Umbilical cord (tissue), 2 donors: ENCODE measurements around the gene MIEF1. TPM values are rescaled to one million over a fixed set of nuclear protein-coding genes. Genes with fewer than 3 reads are reported as not detected.

ENCODE experiments used
- DNase-seq: peaks from one replicate; pipeline ENCODE4 v3.0.0-alpha.2; 2015; ENCODE audit warnings: low spot score
- total RNA-seq: library from RNA; depleted of rRNA; stranded (reverse); fragments of >200 nt; gene quantifications from one replicate; pipeline ENCODE4 v1.2.3, GENCODE V29; 2014; ENCODE audit warnings: low replicate concordance; ENCODE audit not compliant: insufficient read depth

The MIEF1 gene
- total RNA-seq, 1 donor from 2014 or later: 7.0 TPM

GRCh38 chr22:39470451-39471291 is 31.4 kb upstream of the MIEF1 start:
- DNase-seq: peak; percentile 93

DNA sequence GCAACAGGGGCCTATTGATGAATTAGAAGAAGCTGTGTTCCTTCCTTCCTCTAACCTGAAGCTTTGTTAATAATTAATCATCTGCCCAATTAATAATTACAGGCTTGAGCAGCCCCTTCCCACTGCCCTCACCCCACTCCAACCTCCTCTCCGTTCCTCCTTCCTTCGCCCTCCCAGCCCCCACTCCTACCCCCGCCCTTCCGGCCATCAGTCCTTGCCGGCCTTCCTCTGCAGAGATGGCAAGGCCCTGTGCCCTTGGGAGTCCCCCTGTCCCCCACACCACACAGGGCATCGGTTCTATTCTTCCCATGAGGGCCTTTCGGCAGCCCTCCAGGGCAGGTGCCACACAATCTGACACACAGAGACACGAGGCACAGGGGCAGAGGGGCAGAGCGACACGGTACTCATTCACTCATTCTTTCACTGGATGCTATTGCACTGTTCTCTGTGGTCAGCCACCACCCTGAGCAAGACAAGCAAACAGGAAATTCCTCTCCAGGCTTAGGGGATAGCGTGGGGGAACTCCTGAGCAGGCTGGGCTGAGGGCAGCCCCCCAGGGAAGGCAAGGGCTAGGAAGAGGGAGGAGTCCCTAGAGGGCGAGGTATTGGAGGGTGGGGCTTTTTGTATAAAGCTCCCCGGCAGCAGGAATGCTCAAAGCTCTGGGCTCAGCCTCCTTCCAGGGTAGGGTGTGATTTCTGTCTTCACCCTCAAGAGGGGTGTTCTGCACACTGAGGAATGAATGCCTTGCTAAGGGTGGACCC is 30.5 kb upstream of the MIEF1 start:
- peak; percentile 87 for DNase-seq

DNA sequence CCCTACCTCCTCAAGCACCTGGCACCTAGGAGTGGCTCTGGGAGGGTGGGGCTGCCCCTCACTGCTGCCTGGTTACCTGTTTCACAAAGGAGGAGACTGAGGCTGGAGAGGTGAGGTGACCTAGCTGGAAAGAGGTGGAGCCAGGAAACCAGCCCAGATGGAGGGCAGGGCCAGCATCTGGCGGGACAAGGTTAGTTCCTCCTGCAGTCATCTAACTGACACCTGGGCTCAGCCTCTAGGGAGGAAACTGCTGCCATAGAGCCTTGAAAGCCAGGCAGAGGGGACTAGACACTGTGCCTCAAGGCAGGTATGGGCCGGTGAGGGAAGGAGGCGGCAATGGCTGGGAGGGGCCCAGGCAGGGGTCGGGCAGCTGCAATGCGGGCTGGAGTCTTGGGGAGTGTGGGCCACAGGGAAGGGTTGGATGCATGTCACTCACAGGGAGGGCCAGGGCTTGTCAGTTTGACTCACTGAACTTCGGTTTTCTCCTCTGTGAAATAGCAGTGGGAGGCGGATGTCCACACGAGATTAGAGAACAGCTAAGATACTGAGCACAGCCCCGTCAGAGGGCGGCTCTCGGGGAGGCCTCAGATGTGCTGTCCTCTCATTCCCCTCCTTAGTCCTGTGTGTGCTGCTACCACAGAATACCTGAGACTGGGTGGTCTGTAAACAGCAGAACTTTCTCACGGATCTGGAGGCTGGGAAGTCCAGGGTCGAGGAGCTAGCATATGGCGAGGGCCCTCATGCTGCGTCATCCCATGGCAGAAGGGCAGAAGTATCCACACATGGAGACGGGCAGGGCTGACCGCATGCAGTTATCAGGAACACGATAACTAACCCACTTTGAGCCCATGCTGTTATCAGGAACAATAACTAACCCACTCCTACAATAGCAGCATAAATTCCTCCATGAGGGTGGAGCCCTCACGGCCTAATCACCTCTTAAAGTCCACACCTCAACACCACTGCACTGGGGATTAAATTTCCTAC is 29.2 kb upstream of the MIEF1 start:
- peak; percentile 85 for DNase-seq

DNA sequence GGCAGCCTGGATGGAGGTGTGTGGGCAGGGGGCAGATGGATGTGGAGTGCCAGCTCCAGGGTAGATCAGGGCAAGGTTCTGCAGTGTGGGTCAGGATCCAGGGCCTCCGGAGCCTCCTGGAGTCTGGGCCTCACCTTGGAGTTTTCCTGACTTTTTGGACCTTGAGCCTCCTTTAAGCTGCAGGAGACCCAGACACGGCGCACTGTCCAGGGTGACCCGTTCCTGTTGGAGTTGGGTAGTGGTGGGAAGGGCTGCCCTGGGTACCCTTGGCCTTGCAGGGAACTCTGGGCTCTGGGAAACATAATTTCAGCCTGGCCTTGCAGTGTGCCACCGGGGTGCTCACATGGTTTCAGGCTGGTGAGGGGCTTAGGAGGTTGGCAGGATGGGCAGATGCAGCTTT is 28.2 kb upstream of the MIEF1 start:
- no peak for DNase-seq

DNA sequence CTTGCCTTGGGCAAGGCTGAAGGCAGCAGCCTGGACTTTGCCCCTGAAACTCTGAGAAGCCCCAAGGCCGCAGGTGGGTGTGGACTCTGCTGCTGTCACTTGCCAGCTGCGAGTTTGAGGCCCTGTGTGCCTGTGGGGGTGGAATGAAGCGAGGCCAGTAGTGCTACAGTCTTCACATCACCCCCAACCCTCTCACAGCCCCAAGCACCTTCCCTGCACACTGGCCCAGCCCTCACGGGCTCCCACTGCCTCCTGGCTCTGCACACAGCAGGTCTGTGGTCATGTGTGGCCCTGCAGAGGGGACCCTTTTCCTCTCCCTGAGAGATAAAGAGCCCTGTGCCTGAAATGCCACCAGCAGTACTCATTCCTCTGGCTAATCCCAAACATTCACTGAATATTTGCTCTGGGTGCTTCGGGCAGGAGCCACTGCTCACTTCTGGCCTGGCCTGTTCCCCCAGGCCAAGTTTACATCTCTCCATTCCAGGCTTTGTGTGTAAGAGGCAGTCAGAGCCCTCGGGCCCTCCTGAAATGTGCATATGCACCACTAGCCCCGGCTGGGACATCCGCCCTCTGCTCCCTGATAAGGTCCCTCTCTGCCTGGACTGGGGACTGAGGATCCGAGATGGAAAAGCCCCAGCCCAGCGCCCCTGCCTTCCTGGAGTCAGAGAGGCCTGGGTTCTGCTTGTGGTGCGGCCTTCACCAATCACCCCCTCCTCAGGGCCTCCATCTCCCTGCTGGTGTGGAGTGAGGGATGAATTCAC is 27.6 kb upstream of the MIEF1 start:
- peak; percentile 66 for DNase-seq

DNA sequence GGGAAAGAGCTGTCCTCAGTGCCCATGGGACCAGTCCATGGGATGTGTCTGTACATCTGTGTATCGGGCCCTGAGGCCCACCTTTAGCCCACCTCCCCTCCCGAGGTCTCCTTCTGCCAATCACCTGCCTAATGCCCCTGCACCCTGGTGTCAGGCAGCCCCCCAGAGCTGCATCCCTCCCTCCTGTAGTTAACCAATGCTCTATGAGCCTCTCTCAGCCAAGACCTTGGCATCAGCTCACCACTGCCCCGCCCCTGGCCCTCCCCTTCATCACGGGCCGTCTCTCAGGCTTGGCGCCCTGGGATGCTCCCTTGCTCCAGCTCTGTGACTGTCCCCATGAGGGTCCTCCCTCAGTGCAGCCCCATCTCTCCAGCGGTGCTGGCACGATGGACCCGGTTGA is 26.8 kb upstream of the MIEF1 start:
- DNase-seq: no peak

- no peak for DNase-seq
Measured at GRCh38 chr22:39475902-39476301, 26.2 kb upstream of the MIEF1 start.

- DNase-seq: no peak
Measured at GRCh38 chr22:39476664-39477063, 25.4 kb upstream of the MIEF1 start.

DNA sequence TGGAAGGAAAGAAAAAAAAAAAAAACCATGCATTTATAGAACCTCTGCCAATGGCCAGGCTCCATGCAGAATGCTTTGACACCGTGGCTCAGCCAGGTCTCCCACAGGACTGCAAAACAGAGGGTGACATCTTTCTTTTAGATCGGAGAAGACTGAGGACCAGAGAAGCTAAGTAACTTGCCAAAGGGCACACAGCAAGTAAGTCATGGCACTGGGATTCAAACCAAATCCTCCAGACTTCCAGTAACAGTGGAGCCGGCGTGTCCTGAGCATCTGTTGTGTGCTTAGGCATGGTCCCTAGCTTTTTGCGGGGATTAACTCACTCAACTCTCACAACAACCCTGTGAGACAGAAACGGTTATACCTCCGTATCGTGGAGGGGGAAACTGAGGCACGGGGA is 24.5 kb upstream of the MIEF1 start:
- DNase-seq: no peak

DNA sequence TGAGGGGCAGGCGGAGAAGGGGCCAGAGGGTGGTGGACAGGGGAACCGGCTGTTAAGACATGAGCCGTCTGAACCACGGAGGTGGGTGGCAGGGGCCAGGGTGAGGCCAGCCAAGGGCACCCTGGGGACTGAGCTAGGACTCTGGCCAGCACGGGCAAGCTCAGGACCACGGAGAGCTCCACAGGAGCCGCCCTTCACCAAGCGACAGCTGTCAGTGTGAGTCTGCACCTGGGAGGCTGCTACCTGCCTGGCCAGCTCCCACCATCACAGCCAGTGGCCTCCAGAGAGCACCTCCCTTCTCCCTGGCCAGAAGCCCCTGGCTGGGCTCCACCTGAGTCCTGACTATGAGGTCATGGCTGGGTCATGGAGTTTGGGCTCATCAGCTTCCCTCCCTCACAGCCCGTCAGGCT is 23.6 kb upstream of the MIEF1 start:
- no peak for DNase-seq

GRCh38 chr22:39479254-39479653 is 22.8 kb upstream of the MIEF1 start:
- no peak for DNase-seq

- DNase-seq: no peak
Measured at GRCh38 chr22:39480557-39480956, 21.5 kb upstream of the MIEF1 start.

DNA sequence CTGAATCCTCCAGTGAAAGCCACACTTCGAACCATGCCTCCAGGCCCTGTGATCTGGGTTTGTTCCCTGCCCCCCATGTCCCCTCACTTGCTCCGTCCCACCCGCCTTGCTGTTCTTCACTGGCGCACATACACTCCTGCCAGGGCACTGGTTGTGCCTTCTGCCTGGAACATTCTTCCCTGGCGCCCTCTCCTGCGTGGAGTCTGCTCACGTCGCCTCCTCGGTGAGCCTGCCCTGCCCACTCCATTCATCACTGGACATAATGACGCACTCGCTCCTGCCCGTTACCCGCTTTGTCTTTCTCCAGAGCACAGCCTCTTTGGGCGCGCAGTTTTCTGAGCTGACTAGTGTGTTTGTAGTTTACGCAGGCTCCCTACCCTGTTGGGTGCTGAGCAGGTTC is 21.0 kb upstream of the MIEF1 start:
- DNase-seq: no peak

DNA sequence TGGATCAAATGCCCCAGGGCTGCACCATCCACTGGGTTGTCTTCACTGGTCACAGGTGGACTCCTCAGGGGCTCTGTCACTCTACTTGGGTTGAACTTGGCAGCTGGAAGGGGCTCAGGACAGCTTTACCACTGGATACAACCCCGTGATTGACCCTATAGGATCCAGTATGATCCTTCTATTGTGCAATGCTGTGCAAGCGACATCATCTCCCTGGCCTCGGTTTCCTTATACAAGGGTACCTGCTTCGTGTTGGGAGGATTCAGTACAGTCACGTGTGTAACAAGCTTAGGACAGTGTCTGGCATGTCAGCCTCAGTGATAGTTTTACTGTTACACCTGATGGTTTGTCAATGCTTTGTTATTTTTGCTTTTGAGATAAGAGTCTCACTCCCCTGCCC is 20.5 kb upstream of the MIEF1 start:
- no peak for DNase-seq

- no peak for DNase-seq
Measured at GRCh38 chr22:39482768-39483167, 19.3 kb upstream of the MIEF1 start.

GRCh38 chr22:39486951-39487825 is 14.9 kb upstream of the MIEF1 start:
- DNase-seq: peak; percentile 56

- no peak for DNase-seq
Measured at GRCh38 chr22:39487826-39488520, 14.1 kb upstream of the MIEF1 start.

GRCh38 chr22:39488563-39489083 is 13.5 kb upstream of the MIEF1 start:
- no peak for DNase-seq
